Small intestine (tissue), 7 donors: Measurements from ENCODE around the gene KLHL29. TPM values are rescaled to one million over a fixed set of nuclear protein-coding genes. Genes with fewer than 3 reads are reported as not detected.

Experiments
- DNase-seq, 2 donors: peaks; one replicate each; pipeline versions ENCODE4 v3.0.0 to v3.0.0-alpha.2; 2013
- FAIRE-seq: peaks from 2 replicates; lab custom pipeline; 2012; peaks lifted over from hg19 to GRCh38; lab: Jason Lieb, UNC
- H3K27ac ChIP-seq, 3 donors: one replicate each; pipeline ENCODE4 v1.5.1; 2013; ENCODE audit warnings: low read length in 2 of 3, mild to moderate bottlenecking in 2 of 3, control low read depth in 1 of 3, inconsistent platforms in 1 of 3, low read depth in 1 of 3, moderate library complexity in 1 of 3
- H3K27me3 ChIP-seq, 3 donors: one replicate each; pipeline ENCODE4 v1.6.1; 2013; ENCODE audit warnings: low read length in 3 of 3, inconsistent platforms in 1 of 3; ENCODE audit not compliant: control insufficient read depth in 3 of 3, insufficient read depth in 3 of 3
- H3K36me3 ChIP-seq, 3 donors: one replicate each; pipeline ENCODE4 v1.6.1; 2013; ENCODE audit warnings: low read length in 3 of 3, inconsistent platforms in 1 of 3, low read depth in 1 of 3, mild to moderate bottlenecking in 1 of 3, moderate library complexity in 1 of 3; ENCODE audit not compliant: control insufficient read depth in 3 of 3, insufficient read depth in 2 of 3
- H3K4me1 ChIP-seq, 3 donors: one replicate each; pipeline ENCODE4 v1.6.1; 2013; ENCODE audit warnings: low read length in 2 of 3, inconsistent platforms in 1 of 3, low read depth in 1 of 3, mild to moderate bottlenecking in 1 of 3, moderate library complexity in 1 of 3; ENCODE audit not compliant: control insufficient read depth in 3 of 3, insufficient read depth in 2 of 3
- H3K4me3 ChIP-seq, 3 donors: one replicate each; pipeline ENCODE4 v1.5.1; 2013; ENCODE audit warnings: low read length in 3 of 3, control low read depth in 1 of 3, inconsistent platforms in 1 of 3, low read depth in 1 of 3, mild to moderate bottlenecking in 1 of 3, moderate library complexity in 1 of 3
- H3K9me3 ChIP-seq, 2 donors: one replicate each; pipeline ENCODE4 v1.6.1; 2013; ENCODE audit warnings: low read depth in 1 of 2, low read length in 1 of 2; ENCODE audit not compliant: control insufficient read depth in 2 of 2, insufficient read depth in 1 of 2
- WGBS, 3 donors: extraction: QIAGEN DNeasy Blood & Tissue Kit; methylation state at CpG; one replicate each; pipeline ENCODE4 v1.1.7; 2013; 5-methylcytosine and 5-hydroxymethylcytosine counted together
- polyA plus RNA-seq, 4 donors: library from polyadenylated mRNA; stranded (reverse) in 3 of 4; unstranded in 1 of 4; fragments of 200-250 nt in 3 of 4; fragments of 120-200 nt in 1 of 4; gene quantifications; one replicate each; pipeline versions ENCODE4 v1.2.1 to v1.2.3, GENCODE V29; 2013
- donor health status: healthy with polysubstance abuse.
- donor health status: control.
- donor health status: control.
- donor health status: Bipolar disorder and iron deficiency.
- donor health status: healthy.

Gene KLHL29
- polyA plus RNA-seq, 4 donors: 0.22 to 2.7 (median 1.4) TPM

- Histone ChIP-seq H3K27me3 (peaks cover 0 to 4% (median 0%) of the 10 kb centered on the region in 3 donors), H3K9me3 (no peaks in the 10 kb centered on the region), H3K36me3 (no peaks in the 10 kb centered on the region), H3K4me3 (no peak overlapping the region), H3K4me1 (no peaks in the 10 kb centered on the region), H3K27ac (peak overlapping the region in 2 of 3 donors; percentile 4 to 22)
- FAIRE-seq: no peak
- DNase-seq: no peak
- 56 to 66% (median 61%) methylated on average over 8 of the region's 8 CpGs for WGBS, 3 donors
Observed at GRCh38 chr2:23453432-23453831, 68.5 kb downstream of the KLHL29 start.

DNA sequence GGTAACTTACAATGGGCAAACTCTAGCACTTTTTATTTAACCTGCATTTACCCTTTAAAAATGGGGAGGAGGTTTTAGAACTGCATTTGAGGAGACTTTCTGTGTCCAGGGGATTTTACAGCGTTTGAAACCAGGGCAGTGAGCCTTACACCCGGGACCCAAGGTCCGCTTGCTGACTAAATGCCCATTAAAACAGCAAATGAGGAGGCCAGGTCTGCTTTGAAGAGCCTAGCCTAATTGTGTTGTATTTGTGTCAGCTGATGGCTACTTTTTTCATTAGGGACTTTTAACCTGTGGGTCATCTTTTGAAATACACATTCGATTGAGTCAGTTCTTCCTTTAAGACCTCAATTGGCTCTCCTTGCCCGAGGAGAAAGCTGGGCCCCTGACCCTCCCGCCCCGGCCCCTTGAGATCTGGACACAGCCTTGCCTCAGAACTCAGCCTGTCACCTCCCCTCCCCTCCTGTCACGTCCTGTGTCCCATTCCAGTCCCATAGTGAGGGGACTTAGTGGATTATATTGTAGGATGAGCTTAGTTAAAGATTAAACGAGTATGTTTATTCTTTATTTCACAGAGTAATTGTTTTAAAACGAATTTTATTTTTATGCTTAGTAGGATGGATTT is 69.0 kb downstream of the KLHL29 start:
- DNase-seq (no peak), FAIRE-seq (no peak)
- no peaks in the 10 kb centered on the region for H3K4me1 ChIP-seq
- H3K4me3 ChIP-seq: no peak overlapping the region
- no peaks in the 10 kb centered on the region for H3K9me3 ChIP-seq
- H3K27me3 ChIP-seq: peaks cover 0 to 4% (median 0%) of the 10 kb centered on the region in 3 donors
- 51 to 59% (median 53%) methylated on average over 10 of the region's 10 CpGs for WGBS, 3 donors
- H3K27ac ChIP-seq: no peak overlapping the region
- no peaks in the 10 kb centered on the region for H3K36me3 ChIP-seq

GRCh38 chr2:23454501-23455120 is 69.6 kb downstream of the KLHL29 start:
- no peaks in the 10 kb centered on the region for H3K4me1 ChIP-seq
- DNase-seq: no peak
- H3K27ac ChIP-seq: no peak overlapping the region
- 62 to 75% (median 64%) methylated on average over 11 of the region's 11 CpGs for WGBS, 3 donors
- FAIRE-seq: no peak
- no peaks in the 10 kb centered on the region for H3K36me3 ChIP-seq
- no peaks in the 10 kb centered on the region for H3K9me3 ChIP-seq
- H3K4me3 ChIP-seq: no peak overlapping the region
- H3K27me3 ChIP-seq: peaks cover 0 to 4% (median 0%) of the 10 kb centered on the region in 3 donors

DNA sequence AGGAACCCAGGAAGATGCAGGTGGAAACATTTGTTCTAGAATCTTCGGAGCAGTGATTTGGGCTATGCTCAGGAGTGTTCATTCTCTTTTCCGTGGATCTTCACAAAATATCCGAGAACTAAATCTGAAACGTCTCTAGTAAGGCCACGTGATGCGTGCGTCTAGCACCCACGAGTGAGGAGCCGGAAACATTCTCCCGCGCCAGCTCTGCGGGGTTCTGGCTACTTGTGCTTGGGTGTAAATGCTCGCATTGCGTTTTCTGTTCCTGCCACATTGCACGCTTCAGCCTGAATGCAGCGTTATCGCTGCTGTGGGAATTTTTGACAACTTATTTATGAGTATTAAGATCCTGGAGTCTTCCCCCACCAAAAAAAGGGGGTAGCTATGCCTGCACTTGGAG is 71.4 kb downstream of the KLHL29 start:
- Histone ChIP-seq H3K27ac (no peak overlapping the region), H3K36me3 (no peaks in the 10 kb centered on the region), H3K9me3 (no peaks in the 10 kb centered on the region), H3K4me3 (no peak overlapping the region), H3K4me1 (no peaks in the 10 kb centered on the region), H3K27me3 (peaks cover 0 to 4% (median 0%) of the 10 kb centered on the region in 3 donors)
- FAIRE-seq (no peak), DNase-seq (no peak)
- 92 to 96% (median 93%) methylated on average over 17 of the region's 17 CpGs for WGBS, 3 donors

GRCh38 chr2:23456881-23457760 is 72.1 kb downstream of the KLHL29 start:
- Histone ChIP-seq H3K4me1 (no peaks in the 10 kb centered on the region), H3K9me3 (no peaks in the 10 kb centered on the region), H3K27me3 (peaks cover 0 to 4% (median 0%) of the 10 kb centered on the region in 3 donors), H3K4me3 (no peak overlapping the region), H3K27ac (no peak overlapping the region), H3K36me3 (no peaks in the 10 kb centered on the region)
- FAIRE-seq (no peak), DNase-seq (no peak)
- 85 to 90% (median 89%) methylated on average over 20 of the region's 20 CpGs for WGBS, 3 donors

GRCh38 chr2:23457990-23458682 is 73.2 kb downstream of the KLHL29 start:
- H3K4me1 ChIP-seq: no peaks in the 10 kb centered on the region
- FAIRE-seq: no peak
- H3K36me3 ChIP-seq: no peaks in the 10 kb centered on the region
- DNase-seq: no peak
- no peaks in the 10 kb centered on the region for H3K9me3 ChIP-seq
- no peak overlapping the region for H3K27ac ChIP-seq
- no peak overlapping the region for H3K4me3 ChIP-seq
- WGBS, 3 donors: 74 to 88% (median 80%) methylated on average over 13 of the region's 13 CpGs
- H3K27me3 ChIP-seq: peaks cover 0 to 4% (median 0%) of the 10 kb centered on the region in 3 donors

DNA sequence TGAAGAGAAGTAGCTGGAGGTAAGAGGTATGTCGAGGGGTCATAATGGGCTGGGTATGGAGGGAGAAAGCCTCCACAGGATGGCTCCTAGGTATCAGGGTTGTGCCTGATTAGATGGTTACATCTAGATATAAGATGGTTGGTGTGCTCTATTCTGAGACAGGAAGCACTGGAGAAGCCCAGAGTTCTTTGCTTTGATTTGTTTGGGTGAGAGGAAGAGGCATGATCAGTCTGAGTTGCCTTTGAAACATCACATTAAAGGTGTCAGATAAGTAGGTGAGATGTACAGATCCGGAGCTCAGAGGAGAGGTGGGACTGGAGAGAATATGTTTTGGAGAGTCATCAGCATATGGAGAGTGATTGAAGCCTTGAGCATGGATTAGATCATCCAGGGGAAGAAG is 74.1 kb downstream of the KLHL29 start:
- Histone ChIP-seq H3K9me3 (no peaks in the 10 kb centered on the region), H3K27me3 (no peaks in the 10 kb centered on the region), H3K4me1 (no peaks in the 10 kb centered on the region), H3K4me3 (no peak overlapping the region), H3K27ac (no peak overlapping the region), H3K36me3 (no peaks in the 10 kb centered on the region)
- 71 to 81% (median 72%) methylated on average over 2 of the region's 2 CpGs for WGBS, 3 donors
- FAIRE-seq: no peak
- DNase-seq: no peak

DNA sequence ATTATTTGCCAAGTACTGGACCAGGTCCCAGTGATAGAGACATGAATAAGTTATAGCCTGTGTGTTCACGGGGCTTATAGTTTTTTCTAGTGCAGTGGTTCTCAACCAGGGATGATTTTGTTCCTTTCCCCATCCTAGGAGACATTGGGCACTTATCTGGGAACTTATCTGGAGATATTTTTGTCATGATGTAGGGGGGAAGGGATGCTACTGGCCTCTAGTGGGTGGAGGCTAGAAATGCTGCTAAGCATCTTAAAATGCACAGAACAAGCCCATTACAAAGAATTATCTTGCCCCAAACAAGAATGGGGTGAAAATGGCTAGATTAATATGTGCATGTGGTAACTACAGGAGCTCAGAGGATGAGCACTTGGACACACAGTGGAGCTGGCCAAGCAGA is 75.2 kb downstream of the KLHL29 start:
- H3K9me3 ChIP-seq: no peaks in the 10 kb centered on the region
- no peak overlapping the region for H3K4me3 ChIP-seq
- H3K4me1 ChIP-seq: no peaks in the 10 kb centered on the region
- no peaks in the 10 kb centered on the region for H3K36me3 ChIP-seq
- H3K27ac ChIP-seq: no peak overlapping the region
- H3K27me3 ChIP-seq: no peaks in the 10 kb centered on the region
- DNase-seq: no peak
- 44 to 81% (median 56%) methylated on average over 1 of the region's 1 CpG for WGBS, 3 donors
- FAIRE-seq: no peak
